Ovary (tissue), 9 donors: ENCODE data around the gene C9orf153. TPM values are rescaled to one million over a fixed set of nuclear protein-coding genes. Genes with fewer than 3 reads are reported as not detected.

Source experiments
- DNase-seq, 5 donors: peaks; one replicate each; pipeline ENCODE4 v3.0.0-alpha.2; 2019 to 2020
- H3K27ac ChIP-seq, 2 donors: fragments of 200-600 bp; one replicate each; pipeline versions ENCODE4 v1.5.1 to v1.8.0; 2019 to 2022
- H3K27me3 ChIP-seq: fragments of 200-600 bp; one replicate; pipeline ENCODE4 v1.8.0; 2022
- H3K36me3 ChIP-seq: fragments of 200-600 bp; sonication (generic); one replicate; pipeline ENCODE4 v1.5.1; 2019
- H3K4me1 ChIP-seq: one replicate; pipeline ENCODE4 v1.8.1; 2013; ENCODE audit warnings: mild to moderate bottlenecking, moderate library complexity; ENCODE audit not compliant: insufficient read depth
- H3K4me3 ChIP-seq: fragments of 200-600 bp; sonication (generic); one replicate; pipeline ENCODE4 v1.5.1; 2017
- H3K9me3 ChIP-seq, 2 donors: fragments of 200-600 bp in 1 of 2; sonication (generic) in 1 of 2; one replicate each; pipeline versions ENCODE4 v1.5.1 to v1.8.1; 2013 to 2019; ENCODE audit warnings: mild to moderate bottlenecking in 1 of 2, moderate library complexity in 1 of 2
- CTCF ChIP-seq, 3 donors: fragments of 450-650 bp in 2 of 3; fragments of 200-600 bp in 1 of 3; IDR thresholded peaks; one replicate each; pipeline versions ENCODE4 v1.5.1 to v1.8.0; 2016 to 2022; ENCODE audit warnings: antibody characterized with exemption in 3 of 3, mild to moderate bottlenecking in 1 of 3
- EP300 ChIP-seq: sonication (generic); formaldehyde crosslinking; IDR thresholded peaks from one replicate; pipeline ENCODE4 v1.6.1; 2017; ENCODE audit warnings: antibody characterized with exemption
- POLR2A ChIP-seq: fragments of 450-650 bp; IDR thresholded peaks from one replicate; pipeline ENCODE4 v1.6.1; 2017; ENCODE audit warnings: antibody characterized with exemption, mild to moderate bottlenecking, moderate library complexity
- whole genome bisulfite sequencing, 3 donors: extraction: QIAGEN DNeasy Blood & Tissue Kit in 1 of 3; methylation state at CpG; one replicate each; pipeline versions ENCODE4 v1.1.5 to v1.1.7; 2013 to 2017; 5-methylcytosine and 5-hydroxymethylcytosine counted together
- intact Hi-C, 4 donors: fragments of 100-400 bp; cut with DNase I; formaldehyde crosslinking; loops; one replicate each; pipeline versions ENCODE4 v1.11.0 to v1.15.1; 2022 to 2023
- polyA plus RNA-seq, 2 donors: library from polyadenylated mRNA; stranded (reverse); fragments of 200-250 nt in 1 of 2; fragments of 350-450 nt in 1 of 2; fragmentation: Illumina TruSeq in 1 of 2; extraction: RNeasy Lipid Tissue Mini Kit (QIAGEN cat#74804) in 1 of 2; gene quantifications; one replicate each; pipeline ENCODE4 v1.2.3, GENCODE V29; 2013 to 2014
- total RNA-seq, 7 donors: library from RNA; depleted of rRNA in 2 of 7; stranded (reverse); fragments of >200 nt in 2 of 7; fragmentation: NEBNext Ultra II Directional in 3 of 7; extraction: Animal tissue kit (Norgen Biotek cat#: 25700) in 3 of 7; gene quantifications; one replicate each; pipeline versions ENCODE4 v1.1.0 to v1.2.4, GENCODE V29; 2016 to 2023
- donor health status: DM: no; HTN: no; CAD: no; lungs with moderate emphysema.
- donor health status: DM: no; HTN: no; CAD: no.
- donor health status: Bipolar disorder and iron deficiency.
- donor health status: DM: yes; HTN: yes; CAD: no.
- donor health status: DM: no; HTN: no; CAD: no.
- donor health status: DM: yes; HTN: yes; CAD: no.

The C9orf153 gene
- total and polyA plus RNA-seq, 9 donors, result 0.06 to 0.68 (median 0.32) TPM; not detected in 2

- intact Hi-C loops, result no loop called here
- Histone ChIP-seq H3K4me1 (peaks cover 5% of the 10 kb centered on the region), H3K27ac (peak overlapping the region; percentile 89 to 94), H3K9me3 (no peaks in the 10 kb centered on the region), H3K4me3 (peak overlapping the region; percentile 74), H3K36me3 (no peaks in the 10 kb centered on the region), H3K27me3 (no peaks in the 10 kb centered on the region)
- WGBS, 3 donors, result 0 to 1% (median 0%) methylated on average over 24 to 31 of the region's 31 CpGs
- TF ChIP-seq CTCF (IDR thresholded peaks at IDR 0.05) (no peak), POLR2A (no peak), EP300 (no peak)
- DNase-seq, result no peak
Observed at GRCh38 chr9:86281593-86282076, 22.2 kb upstream of the C9orf153 start.

GRCh38 chr9:86280580-86280979 is 21.1 kb upstream of the C9orf153 start:
- H3K4me1 ChIP-seq, result peaks cover 7% of the 10 kb centered on the region
- no peak overlapping the region for H3K4me3 ChIP-seq
- no peaks in the 10 kb centered on the region for H3K36me3 ChIP-seq
- H3K9me3 ChIP-seq, result no peaks in the 10 kb centered on the region
- DNase-seq, result no peak
- intact Hi-C loops, result no loop called here
- TF ChIP-seq EP300, result no peak
- TF ChIP-seq POLR2A, result no peak
- no peak for TF ChIP-seq CTCF (IDR thresholded peaks at IDR 0.05)
- no peaks in the 10 kb centered on the region for H3K27me3 ChIP-seq
- 93 to 95% (median 95%) methylated on average over 7 of the region's 7 CpGs for WGBS, 3 donors
- no peak overlapping the region for H3K27ac ChIP-seq

- intact Hi-C loops, result no loop called here
Observed at GRCh38 chr9:86279839-86280238, 20.4 kb upstream of the C9orf153 start.

GRCh38 chr9:86277072-86277471 is 17.6 kb upstream of the C9orf153 start:
- no peaks in the 10 kb centered on the region for H3K9me3 ChIP-seq
- 38 to 57% (median 44%) methylated on average over 1 of the region's 1 CpG for WGBS, 3 donors
- no peak for TF ChIP-seq CTCF (IDR thresholded peaks at IDR 0.05)
- TF ChIP-seq EP300, result no peak
- no peak for TF ChIP-seq POLR2A
- no peak overlapping the region for H3K27ac ChIP-seq
- no peak overlapping the region for H3K4me3 ChIP-seq
- H3K27me3 ChIP-seq, result no peaks in the 10 kb centered on the region
- H3K4me1 ChIP-seq, result peaks cover 10% of the 10 kb centered on the region
- DNase-seq, result no peak
- no peaks in the 10 kb centered on the region for H3K36me3 ChIP-seq
- intact Hi-C loops, result no loop called here

More at GRCh38 chr9:86279839-86280238, 20.4 kb upstream of the C9orf153 start:
- no peak overlapping the region for H3K4me3 ChIP-seq
- WGBS, 3 donors, result 92 to 99% (median 98%) methylated on average over 3 of the region's 3 CpGs
- no peaks in the 10 kb centered on the region for H3K9me3 ChIP-seq
- H3K27me3 ChIP-seq, result no peaks in the 10 kb centered on the region
- peaks cover 10% of the 10 kb centered on the region for H3K4me1 ChIP-seq
- no peak overlapping the region for H3K27ac ChIP-seq
- H3K36me3 ChIP-seq, result no peaks in the 10 kb centered on the region
- no peak for DNase-seq
- no peak for TF ChIP-seq CTCF (IDR thresholded peaks at IDR 0.05)
- no peak for TF ChIP-seq EP300
